Activated CD4-positive, alpha-beta T cell treated with anti-CD3 and anti-CD28 coated beads, Interleukin-2, amount 10 ng/mL, durations not matched to agents 24 days and 14 days (primary cell): ENCODE data around the gene ARHGDIB. TPM values are rescaled to one million over a fixed set of nuclear protein-coding genes. Genes with fewer than 3 reads are reported as not detected.

Experiments
- DNase-seq: peaks from one replicate; pipeline ENCODE4 v3.0.0; 2022
- H3K27ac Mint-ChIP-seq: one replicate; pipeline ENCODE4 v1.8.0; 2022; ENCODE audit warnings: mild to moderate bottlenecking, mixed read lengths
- H3K27me3 Mint-ChIP-seq: one replicate; pipeline ENCODE4 v1.8.0; 2022; ENCODE audit warnings: mixed read lengths
- H3K36me3 Mint-ChIP-seq: one replicate; pipeline ENCODE4 v1.8.0; 2022; ENCODE audit warnings: low read depth, mild to moderate bottlenecking, mixed read lengths
- H3K4me1 Mint-ChIP-seq: one replicate; pipeline ENCODE4 v1.8.0; 2021; ENCODE audit warnings: mixed read lengths
- H3K4me3 Mint-ChIP-seq: one replicate; pipeline ENCODE4 v1.8.0; 2022; ENCODE audit warnings: mild to moderate bottlenecking, moderate library complexity, mixed read lengths
- H3K9me3 Mint-ChIP-seq: one replicate; pipeline ENCODE4 v1.8.0; 2021; ENCODE audit warnings: mixed read lengths
- intact Hi-C: fragments of 100-400 bp; cut with micrococcal nuclease; formaldehyde crosslinking; loops from one replicate; pipeline ENCODE4 v1.15.1; 2023
- total RNA-seq: library from RNA; stranded (reverse); gene quantifications from 2 replicates; pipeline ENCODE4 v1.2.3, GENCODE V29; 2022

ARHGDIB gene
- 452 TPM in 2 replicates for total RNA-seq

DNA sequence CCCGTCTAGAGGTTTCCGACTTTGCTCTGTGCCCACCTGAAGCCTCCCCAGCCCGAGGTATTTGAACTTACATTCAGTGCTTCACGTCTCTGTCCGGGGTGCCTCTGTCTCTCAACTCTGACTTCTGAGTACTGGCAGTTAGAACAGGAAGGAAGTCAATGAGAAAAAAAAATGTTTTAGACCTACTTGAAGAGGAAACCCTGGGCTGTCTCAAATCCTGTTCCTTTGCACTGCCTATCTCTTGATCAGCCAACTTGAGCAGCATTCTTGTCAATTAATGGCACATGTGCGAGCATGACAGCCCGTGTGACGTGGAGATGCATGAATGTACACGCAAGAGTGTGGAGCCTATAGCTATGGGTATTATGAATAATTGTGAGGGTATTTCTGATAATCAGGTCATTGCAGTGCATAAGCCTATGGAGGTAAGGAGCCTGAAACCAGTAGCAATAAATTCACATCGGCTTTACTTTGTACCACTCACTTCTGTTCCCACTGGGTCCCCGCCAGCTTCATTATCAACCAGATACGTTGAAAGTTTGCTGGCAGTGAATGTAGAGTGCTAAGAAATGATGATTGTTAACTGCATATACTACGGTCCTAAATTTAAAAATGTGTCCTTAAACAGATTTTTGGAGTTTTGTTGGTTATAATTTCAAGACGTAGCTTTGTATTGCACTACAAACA, at the start of gene ARHGDIB:
TSS of gene ARHGDIB (minus strand) at position 136 of the 687 bp plus-strand sequence. CDS start 10,889 bp downstream, outside the sequence.
- H3K9me3 Mint-ChIP-seq, result peaks cover 3% of the 10 kb centered on the region
- DNase-seq, result peak; percentile 94
- H3K27me3 Mint-ChIP-seq, result no peaks in the 10 kb centered on the region
- H3K4me3 Mint-ChIP-seq, result peak within 1 kb of the TSS; percentile 99
- H3K36me3 Mint-ChIP-seq, result peaks cover 34% of the 10 kb centered on the region
- peak within 1 kb of the TSS; percentile 100 for H3K27ac Mint-ChIP-seq
- intact Hi-C loops, result loop anchor here (1.0 to 10.0 kb wide), 9 partner anchors 9 to 595 kb away; partner anchors contain the start of genes C12orf60 and WBP11
- H3K4me1 Mint-ChIP-seq, result peaks cover 53% of the 10 kb centered on the region

- no peaks in the 10 kb centered on the region for H3K9me3 Mint-ChIP-seq
- no peaks in the 10 kb centered on the region for H3K36me3 Mint-ChIP-seq
- intact Hi-C loops, result no loop called here
- H3K4me3 Mint-ChIP-seq, result no peak overlapping the region
- peaks cover 18% of the 10 kb centered on the region for H3K27me3 Mint-ChIP-seq
- H3K27ac Mint-ChIP-seq, result no peak overlapping the region
- H3K4me1 Mint-ChIP-seq, result no peaks in the 10 kb centered on the region
- no peak for DNase-seq
Measured at GRCh38 chr12:15011162-15011561, 49.8 kb upstream of the ARHGDIB start.

- H3K27ac Mint-ChIP-seq, result no peak overlapping the region
- no peak for DNase-seq
- H3K36me3 Mint-ChIP-seq, result no peaks in the 10 kb centered on the region
- H3K27me3 Mint-ChIP-seq, result peaks cover 49% of the 10 kb centered on the region
- H3K4me1 Mint-ChIP-seq, result no peaks in the 10 kb centered on the region
- no peak overlapping the region for H3K4me3 Mint-ChIP-seq
- no peaks in the 10 kb centered on the region for H3K9me3 Mint-ChIP-seq
- intact Hi-C loops, result no loop called here
Measured at GRCh38 chr12:15007551-15007950, 46.1 kb upstream of the ARHGDIB start.

- intact Hi-C loops, result no loop called here
- no peak overlapping the region for H3K27ac Mint-ChIP-seq
- H3K4me3 Mint-ChIP-seq, result no peak overlapping the region
- DNase-seq, result no peak
- no peaks in the 10 kb centered on the region for H3K36me3 Mint-ChIP-seq
- no peaks in the 10 kb centered on the region for H3K4me1 Mint-ChIP-seq
- H3K9me3 Mint-ChIP-seq, result no peaks in the 10 kb centered on the region
- H3K27me3 Mint-ChIP-seq, result peaks cover 66% of the 10 kb centered on the region
Measured at GRCh38 chr12:15005064-15005463, 43.7 kb upstream of the ARHGDIB start.

- intact Hi-C loops, result no loop called here
- Mint-ChIP-seq H3K9me3 (no peaks in the 10 kb centered on the region), H3K27ac (no peak overlapping the region), H3K4me3 (no peak overlapping the region), H3K36me3 (no peaks in the 10 kb centered on the region), H3K4me1 (no peaks in the 10 kb centered on the region), H3K27me3 (peaks cover 66% of the 10 kb centered on the region)
- DNase-seq, result no peak
Measured at GRCh38 chr12:15004421-15004820, 43.0 kb upstream of the ARHGDIB start.

DNA sequence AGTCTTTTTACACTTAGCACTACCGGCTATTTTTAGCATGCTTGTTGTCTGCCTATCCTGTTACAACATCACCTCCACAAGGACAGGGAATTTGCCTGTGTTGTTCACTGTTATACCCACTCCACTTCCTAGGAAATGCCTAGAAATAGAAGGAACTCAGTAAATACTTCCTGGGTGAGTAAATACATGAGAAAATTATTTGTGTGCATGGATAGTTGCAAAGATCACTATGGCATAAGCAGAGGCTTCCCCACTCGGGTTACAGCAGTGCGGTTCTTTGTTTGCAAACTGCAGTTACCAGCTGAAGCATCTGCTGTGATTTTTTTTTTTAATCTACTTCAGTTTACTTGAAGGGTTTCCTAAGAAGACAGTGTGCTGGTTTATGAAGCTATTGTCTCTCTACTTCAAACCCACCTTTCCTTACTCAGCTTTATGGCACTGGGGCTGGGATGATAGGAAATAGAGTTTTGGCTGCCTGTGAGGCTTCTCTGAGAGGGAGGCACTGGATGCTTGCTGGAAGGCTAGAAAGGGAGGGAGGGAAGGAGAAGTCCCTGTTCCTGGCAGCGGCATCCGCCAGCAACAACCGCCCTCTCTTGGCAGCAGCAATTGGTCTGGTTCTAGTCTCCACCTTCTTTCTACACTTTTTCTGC, 40.5 kb upstream of the ARHGDIB start:
- Mint-ChIP-seq H3K27me3 (peaks cover 72% of the 10 kb centered on the region), H3K27ac (no peak overlapping the region), H3K36me3 (no peaks in the 10 kb centered on the region), H3K4me3 (no peak overlapping the region), H3K4me1 (no peaks in the 10 kb centered on the region), H3K9me3 (no peaks in the 10 kb centered on the region)
- intact Hi-C loops, result no loop called here
- no peak for DNase-seq

- no peaks in the 10 kb centered on the region for H3K9me3 Mint-ChIP-seq
- H3K4me1 Mint-ChIP-seq, result peaks cover 2% of the 10 kb centered on the region
- intact Hi-C loops, result no loop called here
- no peak for DNase-seq
- peaks cover 65% of the 10 kb centered on the region for H3K27me3 Mint-ChIP-seq
- no peak overlapping the region for H3K4me3 Mint-ChIP-seq
- no peak overlapping the region for H3K27ac Mint-ChIP-seq
- H3K36me3 Mint-ChIP-seq, result no peaks in the 10 kb centered on the region
Measured at GRCh38 chr12:15000575-15000974, 39.2 kb upstream of the ARHGDIB start.

GRCh38 chr12:14999695-15000365, 38.4 kb upstream of the ARHGDIB start:
- no peaks in the 10 kb centered on the region for H3K36me3 Mint-ChIP-seq
- no peak for DNase-seq
- peaks cover 9% of the 10 kb centered on the region for H3K4me1 Mint-ChIP-seq
- no peaks in the 10 kb centered on the region for H3K9me3 Mint-ChIP-seq
- intact Hi-C loops, result loop anchor here (5.0 kb wide), 2 partner anchors 38 to 368 kb away; partner anchors contain the start of gene ARHGDIB
- H3K27ac Mint-ChIP-seq, result no peak overlapping the region
- H3K27me3 Mint-ChIP-seq, result peaks cover 58% of the 10 kb centered on the region
- no peak overlapping the region for H3K4me3 Mint-ChIP-seq

DNA sequence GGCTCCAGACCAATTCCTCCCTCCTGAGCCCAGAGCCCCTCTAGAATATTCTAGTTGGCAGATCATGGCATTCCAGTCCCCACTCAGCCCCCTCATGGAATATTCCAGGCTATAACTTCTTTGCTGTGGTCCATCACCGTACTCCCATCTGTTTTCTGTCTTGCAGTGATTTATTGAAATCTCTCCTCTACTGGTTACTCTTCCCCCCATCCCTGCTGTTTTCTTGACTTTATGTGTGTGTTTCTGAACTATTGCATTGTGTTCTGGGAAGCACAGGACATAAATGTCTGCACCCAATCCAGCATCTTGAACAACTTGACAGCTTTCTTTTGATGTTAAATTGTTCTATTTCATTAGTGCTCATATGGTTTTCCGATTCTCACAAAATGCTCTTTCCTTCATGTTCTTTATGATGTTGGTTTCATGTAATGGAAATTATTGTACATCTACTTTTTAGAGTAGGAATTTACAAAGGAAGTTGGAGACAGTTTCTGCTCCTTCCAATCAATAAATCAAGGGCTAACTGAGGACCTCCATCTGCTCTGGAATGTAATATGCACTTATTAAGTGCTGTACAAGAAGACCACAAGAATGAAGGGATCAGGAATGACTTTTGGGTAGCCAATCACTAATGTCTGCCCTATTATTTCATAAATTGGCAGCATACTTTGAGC, 37.8 kb upstream of the ARHGDIB start:
- peaks cover 16% of the 10 kb centered on the region for H3K4me1 Mint-ChIP-seq
- intact Hi-C loops, result loop anchor here (5.0 kb wide), 2 partner anchors 37 to 367 kb away; partner anchors contain the start of gene ARHGDIB
- H3K4me3 Mint-ChIP-seq, result no peak overlapping the region
- H3K27ac Mint-ChIP-seq, result no peak overlapping the region
- H3K9me3 Mint-ChIP-seq, result no peaks in the 10 kb centered on the region
- no peaks in the 10 kb centered on the region for H3K36me3 Mint-ChIP-seq
- no peak for DNase-seq
- peaks cover 52% of the 10 kb centered on the region for H3K27me3 Mint-ChIP-seq

- H3K36me3 Mint-ChIP-seq, result no peaks in the 10 kb centered on the region
- no peak for DNase-seq
- H3K27ac Mint-ChIP-seq, result no peak overlapping the region
- H3K27me3 Mint-ChIP-seq, result peaks cover 42% of the 10 kb centered on the region
- H3K4me1 Mint-ChIP-seq, result peaks cover 20% of the 10 kb centered on the region
- intact Hi-C loops, result loop anchor here (5.0 kb wide), 2 partner anchors 36 to 366 kb away; partner anchors contain the start of gene ARHGDIB
- no peak overlapping the region for H3K4me3 Mint-ChIP-seq
- H3K9me3 Mint-ChIP-seq, result no peaks in the 10 kb centered on the region
Measured at GRCh38 chr12:14997998-14998397, 36.6 kb upstream of the ARHGDIB start.

- DNase-seq, result peak; percentile 64
- Mint-ChIP-seq H3K9me3 (peaks cover 6% of the 10 kb centered on the region), H3K27ac (no peak overlapping the region), H3K4me3 (no peak overlapping the region), H3K4me1 (peaks cover 20% of the 10 kb centered on the region), H3K27me3 (peaks cover 24% of the 10 kb centered on the region), H3K36me3 (no peaks in the 10 kb centered on the region)
- intact Hi-C loops, result loop anchor here (1.0 to 5.0 kb wide), 5 partner anchors 34 to 364 kb away; partner anchors contain the start of gene ARHGDIB
Measured at GRCh38 chr12:14995583-14996425, 34.4 kb upstream of the ARHGDIB start.

DNA sequence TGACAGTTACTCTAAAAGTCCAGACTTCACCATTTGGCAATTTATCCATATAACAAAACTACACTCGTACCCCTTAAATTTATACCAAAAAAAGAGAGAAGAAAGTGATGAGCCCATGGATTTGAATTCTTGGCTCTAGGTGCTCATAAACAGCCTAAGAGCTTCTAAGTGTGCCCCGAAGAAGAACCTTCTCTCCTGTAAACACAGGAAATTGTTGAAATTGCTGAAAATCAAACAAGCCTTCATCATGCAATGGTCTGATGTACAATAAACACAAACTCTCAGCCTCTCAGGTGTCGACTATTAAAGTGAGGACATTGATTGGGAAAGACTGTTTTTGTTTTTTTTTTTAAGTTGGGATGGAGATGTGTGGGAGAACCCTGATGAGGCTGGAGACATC, 33.2 kb upstream of the ARHGDIB start:
- Mint-ChIP-seq H3K4me1 (peaks cover 21% of the 10 kb centered on the region), H3K27me3 (peaks cover 21% of the 10 kb centered on the region), H3K27ac (no peak overlapping the region), H3K9me3 (peaks cover 6% of the 10 kb centered on the region), H3K4me3 (no peak overlapping the region), H3K36me3 (peaks cover under 1% of the 10 kb centered on the region)
- DNase-seq, result no peak
- intact Hi-C loops, result loop anchor here (1.0 to 5.0 kb wide), 5 partner anchors 32 to 362 kb away; partner anchors contain the start of gene ARHGDIB
